GM13977 (cell line): ENCODE measurements around the gene UTS2.

ENCODE experiments used
- DNase-seq: peaks from one replicate; pipeline ENCODE4 v3.0.0; 2012; ENCODE audit warnings: low spot score
- CTCF ChIP-seq: IDR thresholded peaks from 2 replicates; pipeline ENCODE4 v1.5.1; 2012; ENCODE audit warnings: mild to moderate bottlenecking, control low read depth; ENCODE audit not compliant: insufficient read depth; ENCODE audit errors: extremely low read depth, missing control alignments
- in situ Hi-C: fragments of 300-500 bp; cut with MboI; formaldehyde crosslinking; loops from one replicate; pipeline ENCODE4 v1.12.0; 2022; ENCODE audit warnings: low sequenced_read_pairs, low pct_unique_long_range_greater_than_20kb, mixed read lengths, inconsistent platforms; ENCODE audit not compliant: unreplicated experiment

The UTS2 gene

GRCh38 chr1:7863756-7864328, 11.0 kb upstream of the UTS2 start:
- no peak for DNase-seq
- in situ Hi-C loops = no loop called here
- TF ChIP-seq CTCF = no peak

GRCh38 chr1:7862211-7863060, 9.6 kb upstream of the UTS2 start:
- in situ Hi-C loops = no loop called here
- DNase-seq = no peak
- no peak for TF ChIP-seq CTCF

- no peak for DNase-seq
- in situ Hi-C loops = no loop called here
- TF ChIP-seq CTCF = no peak
Observed at GRCh38 chr1:7861452-7861851, 8.6 kb upstream of the UTS2 start.

- in situ Hi-C loops = no loop called here
- DNase-seq = no peak
- TF ChIP-seq CTCF = no peak
Observed at GRCh38 chr1:7860130-7860529, 7.3 kb upstream of the UTS2 start.

- TF ChIP-seq CTCF = no peak
- DNase-seq = no peak
- in situ Hi-C loops = no loop called here
Observed at GRCh38 chr1:7859406-7859805, 6.5 kb upstream of the UTS2 start.

- DNase-seq = no peak
- TF ChIP-seq CTCF = no peak
- in situ Hi-C loops = no loop called here
Observed at GRCh38 chr1:7857985-7858384, 5.1 kb upstream of the UTS2 start.
